ENCODE data around the gene MRPL10. TPM values are rescaled to one million over a fixed set of nuclear protein-coding genes. Genes with fewer than 3 reads are reported as not detected.

The MRPL10 gene
- total RNA-seq: 59.7 and 60.1 TPM in 2 replicates

DNA sequence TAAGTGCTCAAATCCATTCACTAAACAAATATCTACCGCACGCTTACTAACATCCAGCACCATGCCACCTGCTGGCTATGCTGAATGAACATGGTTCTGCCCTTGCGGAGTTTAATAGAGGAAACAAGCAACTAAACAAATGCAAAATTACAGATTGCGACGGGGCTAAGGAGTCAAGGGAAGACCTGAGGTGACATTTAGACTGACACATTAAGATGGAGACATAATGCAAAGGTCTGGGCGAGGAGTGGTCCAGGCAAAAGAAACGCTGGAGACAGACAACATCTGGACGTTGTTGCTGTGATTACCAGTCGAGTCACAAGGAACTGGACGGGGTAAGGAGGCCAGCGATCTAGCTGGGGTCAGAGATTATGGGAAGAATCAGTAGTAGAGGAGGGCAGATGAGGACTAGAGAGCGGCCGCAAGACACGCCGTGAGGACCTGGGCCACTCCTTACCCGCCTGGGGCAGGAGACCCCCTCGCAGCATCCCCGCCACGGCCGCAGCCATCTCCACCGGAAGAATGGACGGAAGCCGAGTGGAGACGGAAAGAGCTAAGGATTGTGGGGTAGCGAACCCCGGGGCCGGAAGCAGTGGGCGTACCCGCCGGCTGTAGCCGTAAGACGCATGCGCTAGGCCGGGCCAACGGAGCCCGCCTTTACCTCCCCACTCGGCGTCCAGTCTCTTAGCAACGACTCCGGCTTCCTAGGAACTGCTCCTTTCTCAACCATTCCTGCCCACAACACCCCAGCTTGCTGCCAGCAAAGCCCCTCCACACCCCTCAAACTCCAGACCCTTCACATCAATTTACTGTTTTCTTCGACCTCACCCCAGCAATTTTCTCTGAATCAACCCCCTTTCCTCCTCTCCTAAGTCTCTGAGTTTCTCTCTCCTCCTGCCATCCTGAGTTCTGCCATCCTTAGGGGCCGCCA is at the start of gene MRPL10, which contains the start of gene LRRC46:
Gene MRPL10 (minus strand): TSS at position 539 of the 931 bp plus-strand sequence. CDS start 30 bp downstream, at position 509.
Gene LRRC46 (plus strand): TSS at position 668 of the 931 bp plus-strand sequence. CDS start 320 bp downstream, outside the sequence.
- Histone ChIP-seq H3K36me3 (ENCODE audit: control insufficient read depth, insufficient read depth, low read length) (peaks cover 4% of the 10 kb centered on the region), H3K27me3 (ENCODE audit: control insufficient read depth, insufficient read depth, low read length) (no peaks in the 10 kb centered on the region), H3K4me3 (ENCODE audit: low read depth, low read length) (peak within 1 kb of the TSS; percentile 54)
- DNase-seq (ENCODE audit: low read depth): peak; percentile 61
- TF ChIP-seq, protein P1, sequence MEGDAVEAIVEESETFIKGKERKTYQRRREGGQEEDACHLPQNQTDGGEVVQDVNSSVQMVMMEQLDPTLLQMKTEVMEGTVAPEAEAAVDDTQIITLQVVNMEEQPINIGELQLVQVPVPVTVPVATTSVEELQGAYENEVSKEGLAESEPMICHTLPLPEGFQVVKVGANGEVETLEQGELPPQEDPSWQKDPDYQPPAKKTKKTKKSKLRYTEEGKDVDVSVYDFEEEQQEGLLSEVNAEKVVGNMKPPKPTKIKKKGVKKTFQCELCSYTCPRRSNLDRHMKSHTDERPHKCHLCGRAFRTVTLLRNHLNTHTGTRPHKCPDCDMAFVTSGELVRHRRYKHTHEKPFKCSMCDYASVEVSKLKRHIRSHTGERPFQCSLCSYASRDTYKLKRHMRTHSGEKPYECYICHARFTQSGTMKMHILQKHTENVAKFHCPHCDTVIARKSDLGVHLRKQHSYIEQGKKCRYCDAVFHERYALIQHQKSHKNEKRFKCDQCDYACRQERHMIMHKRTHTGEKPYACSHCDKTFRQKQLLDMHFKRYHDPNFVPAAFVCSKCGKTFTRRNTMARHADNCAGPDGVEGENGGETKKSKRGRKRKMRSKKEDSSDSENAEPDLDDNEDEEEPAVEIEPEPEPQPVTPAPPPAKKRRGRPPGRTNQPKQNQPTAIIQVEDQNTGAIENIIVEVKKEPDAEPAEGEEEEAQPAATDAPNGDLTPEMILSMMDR (IDR thresholded peaks at IDR 0.05; ENCODE audit: insufficient read depth, low read length, poor library complexity, severe bottlenecking): peak; percentile 55

DNA sequence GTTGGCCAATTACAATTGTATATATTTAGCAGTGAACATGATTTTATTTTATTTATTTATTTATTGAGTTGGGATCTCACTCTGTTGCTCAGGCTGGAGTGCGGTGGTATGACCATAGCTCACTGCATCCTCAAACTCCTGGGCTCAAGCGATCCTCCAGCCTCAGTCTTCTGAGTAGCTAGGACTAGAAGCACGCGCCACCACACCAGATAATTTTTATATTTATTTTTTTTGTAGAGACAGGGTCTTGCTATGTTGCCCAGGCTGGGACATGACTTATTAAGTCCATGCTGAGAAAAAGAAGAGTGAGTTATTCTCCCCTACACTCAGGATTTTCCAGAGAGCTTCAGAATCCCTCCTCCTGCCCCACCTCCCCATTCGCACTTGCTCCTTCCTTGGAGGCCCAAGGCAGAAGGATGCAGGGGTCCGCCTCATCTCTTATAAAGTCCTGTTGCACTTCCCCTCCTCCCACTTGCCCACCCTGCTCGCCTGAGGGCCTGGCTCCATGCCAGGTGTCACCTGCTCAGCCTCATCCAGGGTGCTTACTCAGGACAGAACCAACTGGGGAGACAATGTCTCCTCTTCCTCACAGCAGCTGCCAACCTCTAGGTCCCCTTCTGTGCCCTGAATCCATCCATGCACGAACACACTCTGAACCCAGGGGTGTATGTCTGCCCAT is 48.6 kb upstream of the MRPL10 start:
- TF ChIP-seq, protein P1 (IDR thresholded peaks at IDR 0.05; ENCODE audit: insufficient read depth, low read length, poor library complexity, severe bottlenecking): no peak
- Histone ChIP-seq H3K36me3 (ENCODE audit: control insufficient read depth, insufficient read depth, low read length) (no peaks in the 10 kb centered on the region), H3K4me3 (ENCODE audit: low read depth, low read length) (no peak overlapping the region), H3K27me3 (ENCODE audit: control insufficient read depth, insufficient read depth, low read length) (peaks cover 2% of the 10 kb centered on the region)
- no peak for DNase-seq (ENCODE audit: low read depth)

DNA sequence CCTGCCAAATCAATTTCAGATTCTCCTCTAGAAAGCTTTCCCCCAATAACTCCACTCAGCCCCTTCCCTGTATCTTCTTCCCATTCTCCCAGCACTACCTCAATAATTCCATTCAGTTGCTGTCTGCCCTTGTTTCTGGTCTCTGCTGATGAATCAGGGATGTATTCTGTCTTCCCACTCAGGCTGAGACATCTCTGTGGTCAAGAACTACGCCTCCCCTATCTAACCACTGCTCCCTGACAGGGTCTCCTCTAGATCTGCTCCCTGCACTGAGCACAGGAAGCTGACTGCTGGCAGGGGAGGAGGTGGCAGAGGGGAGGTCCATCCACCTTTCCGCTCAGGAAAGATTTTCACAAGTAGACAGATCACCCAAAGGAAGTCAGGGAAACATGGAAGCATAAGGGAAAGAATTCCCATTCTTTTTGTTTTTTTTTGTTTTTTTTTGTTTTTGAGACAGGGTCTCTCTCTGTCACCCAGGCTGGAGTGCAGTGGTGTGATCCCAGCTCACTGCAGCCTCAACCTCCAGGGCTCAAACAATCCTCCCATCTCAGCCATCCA is 47.8 kb upstream of the MRPL10 start:
- no peak overlapping the region for H3K4me3 ChIP-seq (ENCODE audit: low read depth, low read length)
- TF ChIP-seq, protein P1 (IDR thresholded peaks at IDR 0.05; ENCODE audit: insufficient read depth, low read length, poor library complexity, severe bottlenecking): no peak
- peaks cover 2% of the 10 kb centered on the region for H3K27me3 ChIP-seq (ENCODE audit: control insufficient read depth, insufficient read depth, low read length)
- H3K36me3 ChIP-seq (ENCODE audit: control insufficient read depth, insufficient read depth, low read length): no peaks in the 10 kb centered on the region
- peak; percentile 47 for DNase-seq (ENCODE audit: low read depth)

DNA sequence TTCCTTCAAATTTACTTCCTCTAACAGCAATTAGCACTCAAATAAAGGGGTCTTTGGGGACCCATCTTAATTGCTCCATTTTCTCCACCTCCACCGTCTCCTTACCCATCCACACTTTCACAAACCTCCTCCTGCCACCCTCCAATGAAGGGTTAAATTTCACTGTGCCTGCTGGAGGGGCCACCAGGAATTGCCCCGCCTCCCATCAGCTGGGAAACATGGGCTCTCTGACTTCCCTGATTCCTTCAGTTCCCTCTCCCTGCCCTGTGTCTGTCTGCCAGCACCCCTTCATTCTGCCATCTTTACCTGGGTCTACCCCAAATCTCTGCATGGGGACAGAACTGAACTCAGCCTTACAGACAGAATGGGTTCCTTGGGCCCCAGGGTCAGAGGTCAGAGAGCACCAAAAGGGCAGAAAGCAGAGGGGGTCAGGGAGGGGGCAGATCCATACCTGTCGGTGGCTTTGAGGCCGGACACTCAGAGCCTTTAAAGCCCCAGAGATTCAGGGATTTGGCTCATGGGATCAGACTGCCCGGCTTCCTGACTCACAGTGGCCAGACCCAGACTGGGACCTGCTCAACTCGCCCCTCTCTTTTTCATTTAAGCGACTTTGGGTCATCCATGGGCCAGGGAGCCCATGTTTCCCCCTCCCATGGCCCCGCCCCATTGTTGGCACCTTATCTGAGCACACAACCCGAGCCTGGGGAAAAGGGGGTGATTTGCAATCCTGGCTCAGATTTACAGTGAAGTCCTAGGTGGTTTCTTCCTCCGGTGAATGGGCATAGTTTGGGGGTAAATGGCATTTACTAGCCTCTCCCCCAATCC is 47.1 kb upstream of the MRPL10 start:
- no peaks in the 10 kb centered on the region for H3K36me3 ChIP-seq (ENCODE audit: control insufficient read depth, insufficient read depth, low read length)
- TF ChIP-seq, protein P1 (IDR thresholded peaks at IDR 0.05; ENCODE audit: insufficient read depth, low read length, poor library complexity, severe bottlenecking): no peak
- no peak for DNase-seq (ENCODE audit: low read depth)
- H3K27me3 ChIP-seq (ENCODE audit: control insufficient read depth, insufficient read depth, low read length): peaks cover 8% of the 10 kb centered on the region
- no peak overlapping the region for H3K4me3 ChIP-seq (ENCODE audit: low read depth, low read length)

DNA sequence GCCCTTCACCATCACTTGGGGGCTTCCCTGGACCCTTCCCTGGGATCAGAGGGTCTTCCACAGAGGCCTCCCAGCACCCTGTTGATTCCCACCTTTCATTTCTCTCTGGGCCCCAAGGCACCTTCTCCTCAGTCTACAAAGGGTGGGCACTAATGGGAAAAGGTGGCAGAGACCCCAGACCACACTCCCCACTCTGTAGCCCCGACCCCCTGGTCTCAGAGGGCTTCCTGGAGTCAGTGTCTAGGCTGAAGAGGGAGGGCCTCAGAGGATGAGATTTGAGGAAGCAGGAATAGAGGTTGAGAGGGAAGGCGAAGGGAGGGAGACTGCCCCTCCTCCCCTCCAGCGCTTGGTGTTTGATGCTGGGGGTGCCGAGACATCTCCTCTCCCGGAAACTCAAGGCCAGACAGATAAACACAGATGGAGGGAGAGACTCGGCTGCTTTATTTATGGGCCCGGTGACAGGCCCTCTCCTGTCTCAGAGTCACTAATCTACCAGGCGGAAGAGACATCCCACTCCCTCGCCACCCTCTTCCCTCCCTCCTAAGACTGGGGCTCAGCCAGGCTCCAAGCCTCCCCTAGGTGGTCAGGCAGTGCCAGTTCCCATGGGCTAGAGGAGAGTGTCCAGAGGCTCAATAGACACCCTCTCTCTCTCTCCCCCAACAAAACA is 46.2 kb upstream of the MRPL10 start:
- no peak for DNase-seq (ENCODE audit: low read depth)
- no peak overlapping the region for H3K4me3 ChIP-seq (ENCODE audit: low read depth, low read length)
- no peaks in the 10 kb centered on the region for H3K36me3 ChIP-seq (ENCODE audit: control insufficient read depth, insufficient read depth, low read length)
- TF ChIP-seq, protein P1 (IDR thresholded peaks at IDR 0.05; ENCODE audit: insufficient read depth, low read length, poor library complexity, severe bottlenecking): no peak
- peaks cover 13% of the 10 kb centered on the region for H3K27me3 ChIP-seq (ENCODE audit: control insufficient read depth, insufficient read depth, low read length)
